ENCODE data around the gene MCHR2. TPM values are rescaled to one million over a fixed set of nuclear protein-coding genes. Genes with fewer than 3 reads are reported as not detected.

MCHR2 gene
- total RNA-seq, 1 donor from 2014 or later: not detected

DNA sequence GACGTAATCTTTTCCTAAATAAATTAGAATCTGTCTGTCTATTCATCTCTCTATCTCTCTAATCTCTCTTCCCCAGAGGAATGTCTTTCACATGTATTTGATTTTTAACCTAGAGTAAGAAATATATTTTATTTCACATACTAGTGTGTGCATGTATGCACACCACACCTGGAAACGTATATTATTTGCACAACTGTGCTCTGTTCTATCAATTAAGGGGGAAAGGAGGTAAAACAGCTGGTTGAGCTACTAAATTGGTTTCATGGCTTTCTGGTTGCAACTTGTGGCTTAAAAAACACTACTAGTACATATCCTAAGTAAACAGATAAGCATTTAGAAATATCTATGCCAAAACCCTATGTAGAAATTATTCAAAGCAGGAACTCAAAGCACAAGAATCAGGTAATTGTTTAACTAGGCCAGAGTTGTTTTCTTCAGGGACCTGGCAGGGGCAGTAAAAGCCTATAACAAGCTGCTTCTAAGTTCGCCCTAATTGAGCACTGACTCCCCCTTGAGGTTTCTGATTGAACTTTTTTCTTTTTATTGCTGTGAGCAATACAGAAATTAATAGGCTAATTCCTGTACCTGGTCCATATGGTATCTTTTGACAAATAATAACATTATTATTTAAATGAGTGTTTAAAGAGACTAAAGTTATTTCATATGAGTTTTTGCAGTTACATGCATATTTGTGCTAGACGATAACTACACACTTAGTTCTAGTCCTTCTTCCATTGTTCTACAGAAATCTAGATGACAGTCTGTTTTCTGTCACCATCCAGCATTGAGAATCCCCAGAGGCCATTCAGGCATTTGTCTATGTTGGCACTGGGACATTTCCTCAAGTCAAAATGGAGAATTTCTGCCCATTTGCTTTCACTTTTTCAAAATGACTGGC is 88.6 kb downstream of the MCHR2 start:
- no peak for DNase-seq (ENCODE audit: low spot score)

DNA sequence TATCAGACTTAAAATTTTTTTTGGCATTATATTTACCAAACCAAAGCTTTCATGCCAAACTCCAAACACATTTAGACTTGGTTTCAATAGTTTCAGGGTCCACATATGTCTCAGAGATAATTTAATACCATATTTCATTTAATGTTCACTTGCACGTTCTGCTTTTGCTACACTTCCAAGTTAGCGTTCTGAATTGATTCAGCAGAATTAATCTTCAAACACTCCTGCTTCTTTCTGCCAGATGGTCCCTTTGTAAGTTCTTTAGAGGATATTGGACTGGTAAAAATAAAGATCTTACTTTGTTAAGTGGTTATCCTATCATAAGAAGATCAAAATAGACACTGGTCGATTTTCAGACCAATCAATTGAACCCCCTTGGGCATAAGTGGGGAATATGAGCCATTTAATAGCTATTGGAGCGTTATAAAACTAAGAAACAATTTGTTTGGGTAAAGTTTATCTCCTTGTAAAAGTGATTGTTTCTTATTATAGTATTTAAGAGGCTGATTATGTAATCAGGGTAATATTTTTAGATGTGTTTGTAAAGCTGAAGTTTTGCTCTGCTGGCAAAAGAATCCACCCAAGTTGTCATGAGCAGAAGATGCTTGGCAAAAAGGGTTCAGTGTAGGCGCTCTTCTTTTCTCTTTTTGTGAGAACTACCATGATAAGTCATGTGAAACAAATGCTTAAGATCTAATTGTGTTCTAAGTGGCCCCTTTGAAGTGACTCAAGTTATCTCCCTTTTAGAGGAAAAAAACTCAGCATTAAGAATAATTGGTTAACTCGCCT is 92.2 kb downstream of the MCHR2 start:
- DNase-seq (ENCODE audit: low spot score): no peak

DNA sequence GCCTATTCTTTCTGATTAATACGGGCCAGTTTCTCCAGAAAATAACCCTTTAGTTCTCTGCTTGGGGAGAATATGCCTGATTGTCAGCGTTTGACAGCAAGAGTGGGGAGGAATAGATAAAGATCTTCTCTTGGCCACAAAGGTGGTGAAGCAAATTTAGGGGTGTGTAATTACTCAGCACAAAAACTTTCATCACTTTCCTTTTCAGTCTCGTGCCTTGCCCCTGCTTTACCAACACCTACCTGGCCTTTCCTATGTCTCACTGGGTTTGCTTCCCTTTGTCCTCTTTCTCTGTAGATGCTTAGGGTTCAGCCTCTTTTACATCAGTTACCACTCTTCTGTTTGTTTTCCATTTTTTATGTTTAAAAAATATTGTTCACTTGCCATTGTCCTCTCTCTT is 99.2 kb downstream of the MCHR2 start:
- DNase-seq (ENCODE audit: low spot score): no peak

DNA sequence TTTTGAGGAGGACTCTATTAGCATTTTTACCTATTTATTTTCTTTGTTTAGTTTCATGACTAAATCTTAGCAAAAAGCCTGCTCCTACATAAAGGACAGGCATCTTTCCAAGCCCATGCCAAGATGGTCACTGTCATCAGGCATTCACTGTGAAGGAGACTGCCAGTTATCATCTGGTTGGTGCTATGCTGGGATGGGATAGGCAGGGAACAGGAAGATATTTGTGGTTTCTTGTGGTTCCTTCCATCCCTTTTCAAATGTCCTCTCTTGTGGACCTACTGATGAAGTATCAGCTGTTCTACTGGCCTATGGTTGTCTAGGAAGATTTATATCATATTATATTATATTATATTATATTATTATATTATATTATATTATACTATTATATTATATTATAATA is 107.0 kb downstream of the MCHR2 start:
- no peak for DNase-seq (ENCODE audit: low spot score)

DNA sequence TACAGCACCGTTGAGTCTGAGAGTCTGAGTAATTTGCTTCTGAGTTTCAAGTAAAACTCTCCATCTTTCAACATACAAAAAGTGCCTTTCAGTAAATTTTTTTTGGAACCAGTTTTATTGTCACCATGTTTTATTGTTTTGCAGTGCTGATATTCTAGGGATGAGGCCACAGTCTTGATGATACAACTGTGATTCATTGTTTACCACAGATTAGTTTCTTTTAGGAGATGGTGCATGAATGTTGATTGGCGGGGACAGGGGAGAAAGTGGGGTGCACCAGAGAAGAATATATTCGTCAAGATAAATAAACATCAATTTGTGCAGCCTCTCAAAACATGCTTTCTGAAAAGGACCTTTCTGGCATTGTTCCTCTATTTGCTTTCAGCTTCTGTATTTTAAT is 109.0 kb downstream of the MCHR2 start:
- no peak for DNase-seq (ENCODE audit: low spot score)

DNA sequence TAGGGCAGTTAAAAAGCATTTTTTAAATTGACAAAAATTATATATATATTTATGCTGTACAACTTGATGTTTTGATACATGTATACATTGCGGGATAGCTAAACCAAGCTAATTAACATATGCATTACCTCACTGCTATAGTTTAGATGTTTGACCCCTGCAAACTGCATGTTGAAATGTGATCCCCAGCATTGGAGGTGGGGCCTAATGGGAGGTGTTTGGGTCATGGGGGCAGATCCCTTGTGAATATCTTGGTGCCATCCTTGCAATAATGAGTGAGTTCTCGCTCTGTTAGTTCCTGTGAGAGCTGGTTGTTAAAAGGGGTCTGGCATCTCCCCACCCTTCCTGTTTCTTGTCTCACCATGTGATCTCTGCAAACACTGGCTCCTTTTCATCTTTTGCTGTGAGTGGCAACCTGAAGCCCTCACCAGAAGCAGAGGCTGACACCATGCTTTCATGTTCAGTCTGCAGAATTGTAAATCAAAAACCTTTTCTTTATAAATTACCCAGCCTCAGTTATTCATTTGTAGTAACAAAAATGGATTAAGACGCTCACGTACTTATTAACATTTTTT is 111.8 kb downstream of the MCHR2 start:
- DNase-seq (ENCODE audit: low spot score): no peak

DNA sequence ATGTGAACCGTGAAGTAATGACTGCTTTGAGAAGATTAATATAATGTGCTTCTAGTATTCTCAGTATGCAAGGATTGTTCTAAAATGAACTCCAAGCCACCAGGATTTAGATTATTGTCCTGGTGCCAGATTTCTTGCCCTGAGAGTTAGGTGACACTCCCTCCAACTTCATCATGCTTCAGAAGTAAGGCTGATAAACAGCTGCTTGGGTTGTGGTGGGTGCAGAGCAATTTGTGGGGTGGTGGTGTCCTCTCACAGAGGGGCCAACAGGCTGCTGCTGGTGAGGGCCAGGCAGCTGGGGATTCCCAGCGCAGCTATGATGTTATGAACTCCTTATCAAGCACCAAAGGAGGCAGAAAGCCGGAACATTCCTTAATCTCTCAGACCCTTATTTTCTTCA is 114.6 kb downstream of the MCHR2 start:
- DNase-seq (ENCODE audit: low spot score): no peak

DNA sequence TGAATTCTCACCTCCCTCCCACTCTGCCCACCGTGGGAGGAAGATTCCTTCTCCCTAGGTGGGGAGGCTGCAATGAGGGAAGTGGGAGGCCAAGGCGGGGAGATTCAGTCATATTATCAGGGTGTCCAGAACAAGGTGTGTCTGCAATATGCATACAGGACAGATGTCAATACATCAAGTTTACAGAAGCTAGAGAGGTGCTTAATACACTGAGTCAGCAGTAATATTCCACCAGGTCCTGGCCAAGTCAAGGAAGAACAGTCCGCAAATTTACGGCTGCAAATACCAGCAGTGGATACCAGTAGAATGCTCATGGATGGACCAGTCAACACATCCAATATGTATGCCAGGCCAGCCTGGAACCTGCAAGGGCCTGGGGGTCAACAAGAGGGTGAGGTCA is 119.0 kb downstream of the MCHR2 start:
- DNase-seq (ENCODE audit: low spot score): no peak

DNA sequence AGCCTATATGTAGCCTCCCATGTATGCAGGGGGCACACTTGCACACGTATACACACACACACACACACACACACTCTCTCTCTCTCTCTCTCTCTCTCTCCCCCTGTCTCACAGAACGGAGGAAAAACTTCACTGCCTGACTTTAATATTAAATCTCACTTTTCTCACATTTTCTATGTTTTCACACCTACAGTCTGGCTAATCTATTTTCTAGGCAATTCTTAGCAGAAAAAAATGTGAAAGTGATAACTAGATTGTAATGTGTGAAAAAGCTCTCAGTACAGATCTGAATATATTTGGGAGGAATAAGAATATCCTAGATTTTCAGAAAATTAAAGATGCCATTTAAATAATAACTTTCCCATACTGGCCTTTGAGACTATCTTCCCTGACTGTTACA is 120.9 kb downstream of the MCHR2 start:
- no peak for DNase-seq (ENCODE audit: low spot score)

DNA sequence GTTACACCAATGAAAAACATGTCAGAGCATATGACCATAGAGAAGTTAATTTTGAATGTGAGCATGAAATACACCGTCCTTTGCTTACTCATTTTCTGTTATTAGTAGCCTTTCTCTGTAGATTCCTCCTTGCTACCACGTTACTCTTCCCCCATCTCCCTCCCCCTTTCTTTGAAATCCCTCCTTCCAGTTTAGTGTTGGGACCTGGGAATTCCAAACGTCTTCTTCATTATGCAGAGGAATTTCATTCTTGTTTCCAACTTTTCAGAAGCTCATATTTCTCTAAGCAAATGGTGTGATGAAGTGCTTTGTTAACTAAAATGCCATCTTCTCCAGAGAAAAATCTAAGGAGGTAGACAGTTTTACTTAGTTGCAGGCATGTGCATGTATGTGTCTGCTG is 122.4 kb downstream of the MCHR2 start:
- DNase-seq (ENCODE audit: low spot score): no peak

Data from mesenteric fat pad (tissue), 1 donor.